Astrocyte (in vitro differentiated cells and primary cell): ENCODE results near the gene POR.

ENCODE experiments used
- EZH2 ChIP-seq: IDR thresholded peaks from 2 replicates; pipeline ENCODE4 v1.6.1; 2012; ENCODE audit warnings: mild to moderate bottlenecking, low read length, inconsistent platforms; ENCODE audit not compliant: insufficient read depth
- TF ChIP-seq, protein P1 (sequence below): IDR thresholded peaks from 2 replicates; pipeline ENCODE4 v1.5.1; 2011; ENCODE audit warnings: low read depth, mild to moderate bottlenecking, inconsistent platforms, low read length, moderate library complexity; ENCODE audit not compliant: insufficient read depth

DNA sequence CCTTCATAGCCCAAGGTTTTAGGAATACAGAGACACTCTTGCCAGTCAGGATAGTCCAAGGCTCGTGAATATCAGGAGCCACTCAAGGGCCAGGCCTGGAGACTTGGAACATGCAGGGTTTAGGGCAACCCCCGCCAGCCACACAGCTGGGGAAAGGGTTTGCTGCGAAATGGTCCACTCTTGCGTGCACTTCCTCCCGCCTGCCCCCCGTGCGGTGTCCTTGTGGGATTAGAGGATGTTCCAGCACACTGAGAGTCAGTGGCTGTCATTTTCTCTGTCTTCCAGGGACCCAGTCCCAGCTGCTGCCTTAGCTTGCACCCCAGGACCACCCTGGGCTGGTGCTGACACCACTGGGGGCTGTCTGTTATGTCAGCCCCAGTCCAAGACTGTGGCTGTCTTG lies 38.5 kb downstream of the POR start:
- TF ChIP-seq, protein P1, sequence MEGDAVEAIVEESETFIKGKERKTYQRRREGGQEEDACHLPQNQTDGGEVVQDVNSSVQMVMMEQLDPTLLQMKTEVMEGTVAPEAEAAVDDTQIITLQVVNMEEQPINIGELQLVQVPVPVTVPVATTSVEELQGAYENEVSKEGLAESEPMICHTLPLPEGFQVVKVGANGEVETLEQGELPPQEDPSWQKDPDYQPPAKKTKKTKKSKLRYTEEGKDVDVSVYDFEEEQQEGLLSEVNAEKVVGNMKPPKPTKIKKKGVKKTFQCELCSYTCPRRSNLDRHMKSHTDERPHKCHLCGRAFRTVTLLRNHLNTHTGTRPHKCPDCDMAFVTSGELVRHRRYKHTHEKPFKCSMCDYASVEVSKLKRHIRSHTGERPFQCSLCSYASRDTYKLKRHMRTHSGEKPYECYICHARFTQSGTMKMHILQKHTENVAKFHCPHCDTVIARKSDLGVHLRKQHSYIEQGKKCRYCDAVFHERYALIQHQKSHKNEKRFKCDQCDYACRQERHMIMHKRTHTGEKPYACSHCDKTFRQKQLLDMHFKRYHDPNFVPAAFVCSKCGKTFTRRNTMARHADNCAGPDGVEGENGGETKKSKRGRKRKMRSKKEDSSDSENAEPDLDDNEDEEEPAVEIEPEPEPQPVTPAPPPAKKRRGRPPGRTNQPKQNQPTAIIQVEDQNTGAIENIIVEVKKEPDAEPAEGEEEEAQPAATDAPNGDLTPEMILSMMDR: no peak
- TF ChIP-seq EZH2: no peak
